ENCODE data around the gene FAR2. TPM values are rescaled to one million over a fixed set of nuclear protein-coding genes. Genes with fewer than 3 reads are reported as not detected.
A peak's percentile ranks its signal among the peaks of the same experiment; 100 is the strongest.

The FAR2 gene
- total RNA-seq, 4 donors from 2014 or later = 0.38 to 8.2 (median 2.6) TPM

GRCh38 chr12:29232086-29232485, 83.0 kb downstream of the FAR2 start:
- no peak overlapping the region for H3K4me3 ChIP-seq
- no peak for DNase-seq
- H3K9me3 ChIP-seq = no peaks in the 10 kb centered on the region
- intact Hi-C loops (cut with DNase I) = no loop called here
- no peak for TF ChIP-seq POLR2A (IDR thresholded peaks at IDR 0.05)
- no peak for TF ChIP-seq CTCF (IDR thresholded peaks at IDR 0.05)
- H3K27ac ChIP-seq = no peak overlapping the region
- WGBS, 2 donors = 75 to 84% methylated on average over 3 of the region's 3 CpGs
- peaks cover 0 to 16% (median 5%) of the 10 kb centered on the region in 3 donors for H3K4me1 ChIP-seq
- no peaks in the 10 kb centered on the region for H3K27me3 ChIP-seq
- H3K36me3 ChIP-seq = no peaks in the 10 kb centered on the region

GRCh38 chr12:29234552-29234951, 85.5 kb downstream of the FAR2 start:
- Histone ChIP-seq H3K4me1 (peaks cover 0 to 28% (median 5%) of the 10 kb centered on the region in 3 donors), H3K36me3 (no peaks in the 10 kb centered on the region), H3K27ac (no peak overlapping the region), H3K4me3 (no peak overlapping the region), H3K27me3 (no peaks in the 10 kb centered on the region), H3K9me3 (no peaks in the 10 kb centered on the region)
- TF ChIP-seq POLR2A (IDR thresholded peaks at IDR 0.05) = no peak
- no peak for TF ChIP-seq CTCF (IDR thresholded peaks at IDR 0.05)
- no peak for DNase-seq
- intact Hi-C loops (cut with DNase I) = no loop called here
- WGBS, 2 donors = 74 to 76% methylated on average over 2 of the region's 2 CpGs

GRCh38 chr12:29234965-29235626, 86.0 kb downstream of the FAR2 start:
- TF ChIP-seq POLR2A (IDR thresholded peaks at IDR 0.05) (no peak), CTCF (IDR thresholded peaks at IDR 0.05) (no peak)
- Histone ChIP-seq H3K27me3 (no peaks in the 10 kb centered on the region), H3K36me3 (no peaks in the 10 kb centered on the region), H3K4me1 (peaks cover 0 to 29% (median 5%) of the 10 kb centered on the region in 3 donors), H3K27ac (no peak overlapping the region), H3K9me3 (no peaks in the 10 kb centered on the region), H3K4me3 (no peak overlapping the region)
- WGBS, 2 donors = 15 to 43% methylated on average over 2 of the region's 2 CpGs
- intact Hi-C loops (cut with DNase I) = no loop called here
- DNase-seq = no peak

GRCh38 chr12:29238822-29239291, 89.8 kb downstream of the FAR2 start:
- Histone ChIP-seq H3K4me1 (peaks cover 13 to 65% (median 27%) of the 10 kb centered on the region in 3 donors), H3K27ac (peak overlapping the region in 2 of 4 donors; percentile 2 to 38), H3K27me3 (no peaks in the 10 kb centered on the region), H3K36me3 (no peaks in the 10 kb centered on the region), H3K4me3 (no peak overlapping the region), H3K9me3 (no peaks in the 10 kb centered on the region)
- intact Hi-C loops (cut with DNase I) = no loop called here
- no peak for DNase-seq
- no peak for TF ChIP-seq POLR2A (IDR thresholded peaks at IDR 0.05)
- no peak for TF ChIP-seq CTCF (IDR thresholded peaks at IDR 0.05)
- WGBS, 2 donors = 55 to 57% methylated on average over 2 of the region's 2 CpGs

- intact Hi-C loops (cut with DNase I) = no loop called here
- Histone ChIP-seq H3K27me3 (no peaks in the 10 kb centered on the region), H3K9me3 (no peaks in the 10 kb centered on the region), H3K4me1 (peaks cover 13 to 65% (median 27%) of the 10 kb centered on the region in 3 donors), H3K27ac (peak overlapping the region in 2 of 4 donors; percentile 2 to 38), H3K36me3 (no peaks in the 10 kb centered on the region), H3K4me3 (no peak overlapping the region)
- no peak for DNase-seq
- TF ChIP-seq POLR2A (IDR thresholded peaks at IDR 0.05) (no peak), CTCF (IDR thresholded peaks at IDR 0.05) (no peak)
- 45 to 81% methylated on average over 1 of the region's 1 CpG for WGBS, 2 donors
These were observed 90.3 kb downstream of the FAR2 start for GRCh38 chr12:29239336-29239735.
